GM13977 (cell line): ENCODE measurements around the gene POTEC.
"Not testable (repeated sequence)": the region's sequence is repeated elsewhere in the genome, so short reads cannot be mapped to it uniquely, and the experiment has no call there.

Experiments
- DNase-seq: peaks from one replicate; pipeline ENCODE4 v3.0.0; 2012; ENCODE audit warnings: low spot score
- CTCF ChIP-seq: IDR thresholded peaks from 2 replicates; pipeline ENCODE4 v1.5.1; 2012; ENCODE audit warnings: mild to moderate bottlenecking, control low read depth; ENCODE audit not compliant: insufficient read depth; ENCODE audit errors: extremely low read depth, missing control alignments
- in situ Hi-C: fragments of 300-500 bp; cut with MboI; formaldehyde crosslinking; loops from one replicate; pipeline ENCODE4 v1.12.0; 2022; ENCODE audit warnings: low sequenced_read_pairs, low pct_unique_long_range_greater_than_20kb, mixed read lengths, inconsistent platforms; ENCODE audit not compliant: unreplicated experiment

POTEC gene

GRCh38 chr18:14543446-14543964, at the start of gene POTEC:
Gene POTEC (minus strand): TSS chr18:14543600. CDS start chr18:14543146, 454 bp downstream.
- in situ Hi-C loops, result not testable (repeated sequence)

DNA sequence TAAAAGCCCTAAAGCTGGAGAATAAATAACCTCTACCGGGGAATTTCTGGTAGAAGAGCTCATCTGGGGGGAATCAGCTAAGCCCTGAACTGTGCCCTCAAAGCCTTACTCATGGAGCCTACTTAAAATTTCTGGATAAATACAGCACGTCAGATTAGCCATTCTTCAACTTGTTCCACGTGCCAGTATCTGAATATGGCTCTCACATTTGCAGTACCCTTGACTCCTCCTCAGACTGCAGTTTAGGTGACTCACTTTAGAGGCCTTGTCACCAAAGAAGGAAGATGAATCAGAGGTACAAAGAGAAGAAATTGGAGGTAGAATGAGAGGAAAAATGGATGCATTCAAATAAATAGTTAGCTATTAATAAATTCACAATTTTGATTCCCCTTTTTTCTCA, 34.6 kb upstream of the POTEC start:
- TF ChIP-seq CTCF, result no peak
- DNase-seq, result no peak

More at GRCh38 chr18:14543446-14543964, at the start of gene POTEC:
- not testable (repeated sequence) for DNase-seq

GRCh38 chr18:14559502-14559901, 16.1 kb upstream of the POTEC start:
- DNase-seq, in situ Hi-C loops: not testable (repeated sequence)

More for the DNA sequence above, 34.6 kb upstream of the POTEC start:
- in situ Hi-C loops, result no loop called here

GRCh38 chr18:14531659-14532058, 11.7 kb downstream of the POTEC start:
- DNase-seq, in situ Hi-C loops: not testable (repeated sequence)

DNA sequence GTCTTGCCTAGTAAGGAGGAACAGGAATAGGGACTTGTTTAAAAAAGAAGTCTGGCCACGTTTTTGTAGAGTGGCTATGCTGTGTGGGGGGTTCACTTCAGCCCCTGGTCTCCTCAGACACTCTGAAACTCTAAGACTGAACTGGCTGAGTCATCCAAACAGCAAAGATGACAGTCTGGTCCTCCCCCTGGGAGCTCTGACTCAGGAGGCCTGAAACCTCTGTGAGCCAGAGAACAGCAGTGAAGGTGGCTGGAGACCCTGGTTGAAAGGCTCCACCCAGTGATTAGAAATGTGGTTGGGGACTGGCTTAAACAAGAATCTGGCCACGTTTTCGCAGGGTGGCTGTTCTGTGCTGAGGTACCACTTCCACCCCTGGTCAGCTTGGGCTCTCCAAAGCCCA, 32.7 kb downstream of the POTEC start:
- DNase-seq, in situ Hi-C loops: not testable (repeated sequence)

GRCh38 chr18:14503691-14504090, 39.7 kb downstream of the POTEC start:
- in situ Hi-C loops, DNase-seq: not testable (repeated sequence)

DNA sequence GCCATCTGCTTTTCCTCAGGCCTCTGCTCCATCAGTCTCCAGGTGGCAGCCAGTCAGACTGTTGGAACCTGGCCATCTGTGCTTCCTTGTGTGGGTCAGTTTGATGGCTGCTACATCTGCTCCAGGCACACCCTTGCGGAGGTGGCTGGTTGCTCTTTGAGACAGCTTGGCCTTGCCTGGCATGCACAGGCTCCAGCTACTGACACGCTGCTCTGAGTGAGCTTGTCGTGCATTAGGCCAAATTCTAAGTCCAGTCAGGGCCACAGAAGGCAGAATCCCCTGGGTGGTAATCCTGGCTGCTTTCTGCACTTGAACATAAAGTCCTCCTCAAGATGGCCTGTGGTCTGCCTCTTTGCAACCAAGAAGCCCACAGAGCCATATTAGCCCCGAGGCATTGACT, 41.5 kb downstream of the POTEC start:
- in situ Hi-C loops, DNase-seq: not testable (repeated sequence)

GRCh38 chr18:14489256-14490014, 54.0 kb downstream of the POTEC start:
- in situ Hi-C loops, DNase-seq: not testable (repeated sequence)

- in situ Hi-C loops, DNase-seq: not testable (repeated sequence)
Measured at GRCh38 chr18:14488789-14489188, 54.6 kb downstream of the POTEC start.

DNA sequence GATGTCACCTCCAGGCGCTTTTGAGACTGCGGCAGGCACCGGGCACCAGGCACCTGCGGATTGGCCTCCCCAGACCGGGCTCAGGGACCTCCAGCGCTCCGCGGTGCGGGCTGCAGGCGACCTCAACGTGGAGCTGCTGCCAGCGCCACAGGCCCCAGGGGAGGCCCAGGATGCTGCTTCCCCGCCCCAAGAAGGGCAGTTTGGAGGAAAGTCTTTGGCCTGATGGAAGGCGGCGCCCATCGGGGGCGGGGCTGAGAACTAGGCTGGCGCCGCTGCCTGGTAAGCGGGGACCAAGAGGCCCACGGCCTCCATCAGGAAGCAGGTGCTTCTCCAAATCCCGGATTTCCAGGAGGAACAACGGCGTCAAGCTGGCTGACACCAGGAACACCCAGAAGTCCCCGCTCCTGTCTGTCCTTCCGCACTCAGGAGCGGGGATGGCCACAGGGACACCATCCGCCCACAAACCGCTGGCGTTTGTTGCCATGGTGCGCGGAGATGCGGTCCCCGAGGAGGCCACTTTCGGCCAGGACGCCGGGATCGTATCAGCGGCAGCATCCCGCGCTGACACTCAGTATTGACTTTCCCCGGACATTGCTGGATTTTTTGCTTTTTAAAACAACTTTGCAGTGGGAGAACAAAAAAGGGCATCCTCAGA, 56.3 kb downstream of the POTEC start:
- DNase-seq, in situ Hi-C loops: not testable (repeated sequence)

- in situ Hi-C loops, DNase-seq: not testable (repeated sequence)
Measured at GRCh38 chr18:14479076-14479475, 64.3 kb downstream of the POTEC start.

DNA sequence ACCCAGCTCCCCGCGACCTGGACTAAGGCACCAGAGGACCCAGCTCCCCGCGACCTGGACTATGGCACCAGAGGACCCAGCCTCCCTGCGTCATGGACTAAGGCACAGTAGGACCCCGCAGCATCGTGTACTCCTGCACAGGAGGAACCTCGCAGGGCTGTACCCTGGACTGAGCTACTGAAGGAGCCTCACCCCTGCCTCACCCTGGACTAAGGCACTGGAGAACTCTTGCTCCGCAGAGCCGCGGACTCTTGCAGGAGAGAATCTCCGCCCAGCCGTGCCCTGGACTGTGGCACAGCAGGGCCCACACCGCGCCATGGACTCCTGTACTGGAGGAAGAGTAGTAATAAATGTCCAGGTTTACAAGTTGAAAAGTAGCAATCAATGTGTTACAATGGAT, 67.9 kb downstream of the POTEC start:
- in situ Hi-C loops, DNase-seq: not testable (repeated sequence)

DNA sequence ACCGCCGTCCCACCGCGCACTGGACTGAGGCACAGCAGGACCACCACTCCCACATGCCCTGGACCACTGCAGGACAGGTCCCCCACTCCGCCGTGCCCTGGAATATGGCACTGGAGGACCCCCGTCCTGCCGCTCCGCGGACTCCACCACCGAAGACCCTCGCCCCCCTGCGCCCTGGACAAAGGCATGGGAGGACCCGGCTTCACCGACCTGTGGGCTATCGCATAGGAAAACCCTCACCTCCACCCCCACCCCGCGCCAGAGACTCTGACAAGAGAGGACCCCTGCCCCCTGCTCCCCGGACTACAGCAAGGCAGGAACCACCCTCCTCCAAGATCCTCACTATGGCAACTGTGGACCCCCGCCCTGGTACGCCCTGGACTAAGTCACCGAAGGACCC, 68.6 kb downstream of the POTEC start:
- in situ Hi-C loops, DNase-seq: not testable (repeated sequence)

DNA sequence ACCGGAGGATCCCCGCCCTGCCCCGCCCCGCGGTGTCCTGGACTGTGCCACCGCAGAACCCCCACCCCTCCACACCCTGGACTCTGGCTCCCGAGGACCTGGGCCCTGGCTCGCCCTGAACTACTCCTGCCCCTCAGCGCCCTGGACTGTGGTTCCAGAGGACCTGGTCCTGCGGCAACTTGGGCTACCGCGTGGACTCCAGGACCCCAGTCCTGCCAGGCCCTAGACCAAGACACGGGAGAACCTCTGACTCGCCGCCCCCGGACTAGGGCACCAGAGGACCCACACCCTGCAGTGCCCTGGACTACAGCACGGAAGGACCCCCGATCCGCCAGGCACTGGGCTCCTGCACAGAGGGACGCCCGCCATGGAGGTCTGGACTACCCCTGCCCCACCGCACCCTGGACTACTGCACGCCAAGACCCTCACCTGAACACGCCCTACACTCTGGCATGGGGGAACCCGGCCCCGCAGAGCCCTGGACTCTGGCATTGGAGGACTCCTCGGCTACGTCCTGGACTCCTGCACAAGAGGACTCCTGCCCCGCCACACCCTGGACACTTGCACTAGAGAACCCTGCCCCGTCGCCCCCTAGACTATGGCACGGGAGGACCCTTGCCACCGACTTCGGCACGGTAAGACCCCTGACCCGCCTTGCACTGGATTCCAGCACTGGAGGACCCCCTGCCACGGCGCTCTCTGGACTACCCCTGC, 69.2 kb downstream of the POTEC start:
- DNase-seq, in situ Hi-C loops: not testable (repeated sequence)

DNA sequence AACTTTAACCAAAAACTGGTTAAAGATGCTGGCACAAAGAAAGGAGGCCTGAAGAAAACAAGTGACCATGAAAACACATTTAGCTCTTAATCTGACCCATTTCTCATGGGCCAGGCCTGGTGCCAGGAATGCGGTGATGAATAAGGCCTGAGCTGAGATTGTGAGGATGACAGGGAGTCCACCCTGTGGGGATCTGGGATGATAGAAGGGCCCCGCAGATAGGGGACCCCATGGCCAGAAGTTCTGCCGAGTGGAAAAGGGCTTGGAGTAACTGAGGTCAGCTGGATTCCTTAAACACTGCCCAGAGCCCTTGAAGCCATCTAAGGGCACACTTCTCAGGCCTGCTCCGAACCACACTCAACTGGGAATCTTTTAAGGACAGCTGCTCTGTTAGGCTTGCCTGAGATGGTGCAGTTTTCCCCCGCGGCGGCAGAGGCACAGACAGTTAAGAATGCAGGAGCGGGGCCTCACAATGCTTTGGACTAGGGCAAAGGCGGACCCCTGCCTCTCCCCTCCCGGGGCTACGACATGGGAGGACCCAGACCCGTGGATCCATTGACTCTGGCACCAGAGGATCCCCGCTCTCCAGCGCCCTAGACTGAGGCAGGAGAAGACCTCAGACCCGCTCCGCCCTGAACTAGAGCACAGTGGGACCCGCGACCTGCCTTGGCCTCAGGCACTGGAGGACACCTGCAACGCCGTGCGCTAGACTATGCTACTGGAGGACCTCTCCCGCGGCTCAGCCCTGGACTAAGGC, 70.0 kb downstream of the POTEC start:
- in situ Hi-C loops, result not testable (repeated sequence)

GRCh38 chr18:14471286-14471685, 72.1 kb downstream of the POTEC start:
- in situ Hi-C loops, DNase-seq: not testable (repeated sequence)

More for the DNA sequence above, 70.0 kb downstream of the POTEC start:
- not testable (repeated sequence) for DNase-seq
